GM23248 (cell line): ENCODE results near the gene GCNT1. TPM values are rescaled to one million over a fixed set of nuclear protein-coding genes. Genes with fewer than 3 reads are reported as not detected.

Experiments
- DNase-seq: peaks from one replicate; pipeline ENCODE4 v3.0.0-alpha.2; 2015
- H2AFZ ChIP-seq: fragments of 200-600 bp; sonication (generic); 2 replicates; pipeline ENCODE4 v1.6.1; 2016; ENCODE audit warnings: antibody characterized with exemption
- H3F3A ChIP-seq: fragments of 200-600 bp; sonication (generic); 2 replicates; pipeline ENCODE4 v1.6.1; 2016; ENCODE audit warnings: mild to moderate bottlenecking, antibody characterized with exemption, mixed run types; ENCODE audit not compliant: insufficient read depth
- H3K27ac ChIP-seq: fragments of 200-600 bp; sonication (generic); 2 replicates; pipeline ENCODE4 v1.5.1; 2016; ENCODE audit warnings: mild to moderate bottlenecking
- H3K27me3 ChIP-seq: fragments of 200-600 bp; sonication (generic); replicated peaks from 2 replicates; pipeline ENCODE4 v1.6.1; 2016; ENCODE audit warnings: mild to moderate bottlenecking; ENCODE audit not compliant: insufficient read depth
- H3K36me3 ChIP-seq: fragments of 200-600 bp; sonication (generic); 2 replicates; pipeline ENCODE4 v1.6.1; 2016; ENCODE audit warnings: low read depth, mild to moderate bottlenecking
- H3K4me1 ChIP-seq: fragments of 200-600 bp; sonication (generic); 2 replicates; pipeline ENCODE4 v1.6.1; 2016; ENCODE audit warnings: mild to moderate bottlenecking; ENCODE audit not compliant: insufficient read depth
- H3K4me2 ChIP-seq: fragments of 200-600 bp; sonication (generic); one replicate; pipeline ENCODE4 v1.6.1; 2016; ENCODE audit warnings: mild to moderate bottlenecking; ENCODE audit not compliant: unreplicated experiment
- H3K4me3 ChIP-seq: fragments of 200-600 bp; sonication (generic); 2 replicates; pipeline ENCODE4 v1.5.1; 2016; ENCODE audit warnings: mild to moderate bottlenecking
- H3K79me2 ChIP-seq: fragments of 200-600 bp; sonication (generic); 2 replicates; pipeline ENCODE4 v1.6.1; 2016; ENCODE audit warnings: mild to moderate bottlenecking; ENCODE audit not compliant: insufficient read depth
- H3K9ac ChIP-seq: fragments of 200-600 bp; sonication (generic); 2 replicates; pipeline ENCODE4 v1.6.1; 2016; ENCODE audit warnings: mild to moderate bottlenecking
- H3K9me2 ChIP-seq: fragments of 200-600 bp; sonication (generic); 2 replicates; pipeline ENCODE4 v1.6.1; 2016; ENCODE audit warnings: mixed run types, mild to moderate bottlenecking, moderate library complexity; ENCODE audit not compliant: insufficient read depth
- H3K9me3 ChIP-seq: fragments of 200-600 bp; sonication (generic); one replicate; pipeline ENCODE4 v1.6.1; 2017; ENCODE audit warnings: low read depth
- H4K20me1 ChIP-seq: fragments of 200-600 bp; sonication (generic); 2 replicates; pipeline ENCODE4 v1.6.0; 2016; ENCODE audit not compliant: insufficient read depth
- EZH2 ChIP-seq: fragments of 200-600 bp; sonication (generic); IDR thresholded peaks from 2 replicates; pipeline ENCODE4 v1.6.1; 2018; ENCODE audit warnings: antibody characterized with exemption, mild to moderate bottlenecking; ENCODE audit not compliant: insufficient read depth, poor library complexity, severe bottlenecking
- EZH2phosphoT487 ChIP-seq: fragments of 200-600 bp; sonication (generic); IDR thresholded peaks from 2 replicates; pipeline ENCODE4 v1.6.1; 2018; ENCODE audit warnings: antibody characterized with exemption, moderate library complexity, mild to moderate bottlenecking, low read depth; ENCODE audit not compliant: insufficient read depth
- WGBS, 2 experiments: methylation state at CpG; one replicate each; pipeline ENCODE4 v1.1.6; 2015 to 2017; ENCODE audit warnings: low lambda C conversion rate in 2 of 2, low coverage in 1 of 2; ENCODE audit errors: missing lambda C conversion rate in 2 of 2; 5-methylcytosine and 5-hydroxymethylcytosine counted together
- in situ Hi-C: fragments of 300-500 bp; cut with MboI; formaldehyde crosslinking; loops from 2 replicates; pipeline ENCODE4 v1.15.0; 2020
- polyA plus RNA-seq: library from polyadenylated mRNA; unstranded; fragments of >200 nt; fragmentation: Nextera tagmentation; extraction: Ambion mirVana; gene quantifications from 2 replicates; pipeline ENCODE4 v1.2.1, GENCODE V29; 2016
- total RNA-seq: library from RNA; depleted of rRNA; stranded (reverse); fragments of >200 nt; shearing (Covaris generic); gene quantifications from 2 replicates; pipeline ENCODE4 v1.2.3, GENCODE V29; 2014

GCNT1 gene
- total and polyA plus RNA-seq, 2 experiments from 2014 or later, result 8.5 to 15.2 TPM

DNA sequence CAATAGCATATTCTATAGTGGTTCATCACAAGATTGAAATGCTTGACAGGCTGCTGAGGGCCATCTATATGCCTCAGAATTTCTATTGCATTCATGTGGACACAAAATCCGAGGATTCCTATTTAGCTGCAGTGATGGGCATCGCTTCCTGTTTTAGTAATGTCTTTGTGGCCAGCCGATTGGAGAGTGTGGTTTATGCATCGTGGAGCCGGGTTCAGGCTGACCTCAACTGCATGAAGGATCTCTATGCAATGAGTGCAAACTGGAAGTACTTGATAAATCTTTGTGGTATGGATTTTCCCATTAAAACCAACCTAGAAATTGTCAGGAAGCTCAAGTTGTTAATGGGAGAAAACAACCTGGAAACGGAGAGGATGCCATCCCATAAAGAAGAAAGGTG, 43.8 kb downstream of the GCNT1 start:
- in situ Hi-C loops, result no loop called here
- Histone ChIP-seq H3K4me1 (no peaks in the 10 kb centered on the region), H3K4me3 (no peak overlapping the region), H4K20me1 (no peaks in the 10 kb centered on the region; the same call in 1 of the 2 replicates), H3K4me2 (no peak overlapping the region), H3K79me2 (peaks cover 18% of the 10 kb centered on the region), H2AFZ (no peak overlapping the region), H3F3A (no peaks in the 10 kb centered on the region), H3K27me3 (no peaks in the 10 kb centered on the region), H3K9ac (no peak overlapping the region), H3K27ac (no peak overlapping the region), H3K9me3 (no peaks in the 10 kb centered on the region), H3K9me2 (no peaks in the 10 kb centered on the region), H3K36me3 (peaks cover 19% of the 10 kb centered on the region; the same call in 1 of the 2 replicates)
- TF ChIP-seq EZH2 (no peak), EZH2phosphoT487 (no peak)
- WGBS, 2 experiments, result 97 to 99% methylated on average over 6 of the region's 6 CpGs
- no peak for DNase-seq

- no peaks in the 10 kb centered on the region for H3K79me2 ChIP-seq
- peaks cover 7% of the 10 kb centered on the region; the same call in 1 of the 2 replicates for H3F3A ChIP-seq
- no peaks in the 10 kb centered on the region for H3K27me3 ChIP-seq
- 6 to 9% methylated on average over 1 of the region's 1 CpG for WGBS, 2 experiments
- peaks cover 16% of the 10 kb centered on the region for H3K4me1 ChIP-seq
- TF ChIP-seq EZH2phosphoT487, result no peak
- TF ChIP-seq EZH2, result no peak
- H2AFZ ChIP-seq, result no peak overlapping the region
- peak; percentile 58 for DNase-seq
- in situ Hi-C loops, result no loop called here
- H3K27ac ChIP-seq, result no peak overlapping the region
- H3K4me3 ChIP-seq, result no peak overlapping the region
- H3K9me2 ChIP-seq, result no peaks in the 10 kb centered on the region
- no peaks in the 10 kb centered on the region for H4K20me1 ChIP-seq
- peak overlapping the region; percentile 26 for H3K4me2 ChIP-seq
- no peak overlapping the region for H3K9ac ChIP-seq
- no peaks in the 10 kb centered on the region for H3K9me3 ChIP-seq
- H3K36me3 ChIP-seq, result no peaks in the 10 kb centered on the region
These were observed 51.1 kb downstream of the GCNT1 start for GRCh38 chr9:76510041-76510440.

DNA sequence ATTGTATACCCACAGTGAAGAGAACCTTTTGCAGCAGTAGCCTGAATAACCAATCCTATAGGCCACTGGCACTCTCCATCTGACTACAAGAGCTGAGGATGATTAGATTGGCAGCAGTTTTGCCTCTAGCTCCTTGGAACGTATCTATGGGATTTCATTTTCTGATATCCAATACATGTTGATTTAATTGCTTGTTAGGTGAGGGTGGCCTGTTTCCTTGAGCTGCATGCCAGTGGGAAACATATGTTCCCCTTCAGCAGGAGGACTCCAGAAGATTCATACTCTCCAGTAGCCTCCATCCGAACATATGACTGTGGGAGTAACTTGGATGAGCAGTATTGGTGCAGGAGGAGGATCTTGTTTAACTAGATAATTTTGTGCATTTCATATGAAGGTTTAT, 51.5 kb downstream of the GCNT1 start:
- H4K20me1 ChIP-seq, result no peaks in the 10 kb centered on the region
- no peaks in the 10 kb centered on the region for H3K36me3 ChIP-seq
- no peaks in the 10 kb centered on the region for H3K79me2 ChIP-seq
- peak overlapping the region; percentile 26 for H3K4me2 ChIP-seq
- H3F3A ChIP-seq, result peaks cover 7% of the 10 kb centered on the region; the same call in 1 of the 2 replicates
- TF ChIP-seq EZH2phosphoT487 (no peak), EZH2 (no peak)
- in situ Hi-C loops, result no loop called here
- H3K9me2 ChIP-seq, result no peaks in the 10 kb centered on the region
- no peak overlapping the region for H3K9ac ChIP-seq
- H2AFZ ChIP-seq, result no peak overlapping the region
- no peaks in the 10 kb centered on the region for H3K27me3 ChIP-seq
- no peak for DNase-seq
- H3K4me1 ChIP-seq, result peaks cover 16% of the 10 kb centered on the region
- no peak overlapping the region for H3K27ac ChIP-seq
- H3K9me3 ChIP-seq, result no peaks in the 10 kb centered on the region
- no peak overlapping the region for H3K4me3 ChIP-seq
- WGBS, 2 experiments, result 54 to 60% methylated on average over 2 of the region's 2 CpGs

DNA sequence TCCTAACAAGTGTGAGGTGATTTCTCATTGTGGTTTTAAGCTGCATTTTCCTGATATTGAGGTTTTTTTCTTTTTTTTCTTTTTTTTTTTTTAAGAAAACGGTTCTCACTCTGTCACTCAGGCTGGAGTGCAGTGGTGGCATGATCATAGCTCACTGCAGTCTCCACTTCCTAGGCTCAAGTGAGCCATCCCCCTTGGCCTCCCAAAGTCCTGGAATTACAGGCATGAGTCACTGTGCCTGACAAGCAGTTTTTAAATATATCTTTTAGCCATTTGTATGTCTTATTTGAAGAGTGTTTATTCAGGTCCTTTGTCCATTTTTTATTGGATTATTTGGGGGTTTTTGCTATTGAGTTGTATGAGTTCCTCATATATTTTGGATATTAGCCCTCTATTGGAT, 53.8 kb downstream of the GCNT1 start:
- Histone ChIP-seq H3K9ac (no peak overlapping the region), H4K20me1 (no peaks in the 10 kb centered on the region), H3K36me3 (no peaks in the 10 kb centered on the region), H3F3A (peaks cover 7% of the 10 kb centered on the region; the same call in 1 of the 2 replicates), H3K4me2 (no peak overlapping the region), H3K9me3 (no peaks in the 10 kb centered on the region), H3K9me2 (no peaks in the 10 kb centered on the region), H3K4me3 (no peak overlapping the region), H2AFZ (no peak overlapping the region), H3K27ac (no peak overlapping the region), H3K79me2 (no peaks in the 10 kb centered on the region), H3K27me3 (no peaks in the 10 kb centered on the region), H3K4me1 (peaks cover 16% of the 10 kb centered on the region)
- peak; percentile 61 for DNase-seq
- 19 to 64% methylated on average over 1 of the region's 1 CpG for WGBS, 2 experiments
- no peak for TF ChIP-seq EZH2
- no peak for TF ChIP-seq EZH2phosphoT487
- in situ Hi-C loops, result no loop called here

DNA sequence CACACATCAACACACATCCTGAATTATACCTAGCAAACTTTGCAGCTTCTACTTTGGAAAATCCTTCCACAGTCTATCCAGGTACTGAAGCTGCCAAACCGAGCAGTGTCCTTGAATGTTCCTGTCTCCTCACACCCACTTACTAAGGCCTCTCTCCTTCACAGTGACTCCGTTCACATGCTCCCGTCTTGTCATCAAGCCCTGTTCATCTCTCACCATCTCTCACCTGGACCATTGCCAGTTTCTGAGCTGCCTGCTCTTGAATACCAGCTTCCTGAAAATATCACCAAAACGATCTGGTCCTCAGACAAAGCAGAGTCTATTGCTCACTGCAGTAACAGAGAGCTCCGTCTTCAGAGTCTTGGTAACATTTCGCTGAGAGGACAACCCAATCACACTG, 57.4 kb downstream of the GCNT1 start:
- WGBS, 2 experiments, result 84 to 85% methylated on average over 6 of the region's 6 CpGs
- H3K4me3 ChIP-seq, result no peak overlapping the region
- no peak overlapping the region for H3K27ac ChIP-seq
- no peaks in the 10 kb centered on the region for H3K36me3 ChIP-seq
- no peak overlapping the region for H3K9ac ChIP-seq
- TF ChIP-seq EZH2 (no peak), EZH2phosphoT487 (no peak)
- H3K79me2 ChIP-seq, result no peaks in the 10 kb centered on the region
- no peak for DNase-seq
- no peaks in the 10 kb centered on the region for H3K9me2 ChIP-seq
- H3K4me2 ChIP-seq, result no peak overlapping the region
- H4K20me1 ChIP-seq, result no peaks in the 10 kb centered on the region
- H2AFZ ChIP-seq, result no peak overlapping the region
- H3F3A ChIP-seq, result no peaks in the 10 kb centered on the region
- H3K27me3 ChIP-seq, result no peaks in the 10 kb centered on the region
- no peaks in the 10 kb centered on the region for H3K9me3 ChIP-seq
- peaks cover 6% of the 10 kb centered on the region for H3K4me1 ChIP-seq
- in situ Hi-C loops, result no loop called here
